HG02885 (cell line): ENCODE results near the gene MYH9.

Source experiments
- ATAC-seq: cut with Tn5 transposase; IDR thresholded peaks from one replicate; pipeline ENCODE4 v1.9.1; 2021; ENCODE audit warnings: mild to moderate bottlenecking; ENCODE audit not compliant: unreplicated experiment, poor library complexity

The MYH9 gene

DNA sequence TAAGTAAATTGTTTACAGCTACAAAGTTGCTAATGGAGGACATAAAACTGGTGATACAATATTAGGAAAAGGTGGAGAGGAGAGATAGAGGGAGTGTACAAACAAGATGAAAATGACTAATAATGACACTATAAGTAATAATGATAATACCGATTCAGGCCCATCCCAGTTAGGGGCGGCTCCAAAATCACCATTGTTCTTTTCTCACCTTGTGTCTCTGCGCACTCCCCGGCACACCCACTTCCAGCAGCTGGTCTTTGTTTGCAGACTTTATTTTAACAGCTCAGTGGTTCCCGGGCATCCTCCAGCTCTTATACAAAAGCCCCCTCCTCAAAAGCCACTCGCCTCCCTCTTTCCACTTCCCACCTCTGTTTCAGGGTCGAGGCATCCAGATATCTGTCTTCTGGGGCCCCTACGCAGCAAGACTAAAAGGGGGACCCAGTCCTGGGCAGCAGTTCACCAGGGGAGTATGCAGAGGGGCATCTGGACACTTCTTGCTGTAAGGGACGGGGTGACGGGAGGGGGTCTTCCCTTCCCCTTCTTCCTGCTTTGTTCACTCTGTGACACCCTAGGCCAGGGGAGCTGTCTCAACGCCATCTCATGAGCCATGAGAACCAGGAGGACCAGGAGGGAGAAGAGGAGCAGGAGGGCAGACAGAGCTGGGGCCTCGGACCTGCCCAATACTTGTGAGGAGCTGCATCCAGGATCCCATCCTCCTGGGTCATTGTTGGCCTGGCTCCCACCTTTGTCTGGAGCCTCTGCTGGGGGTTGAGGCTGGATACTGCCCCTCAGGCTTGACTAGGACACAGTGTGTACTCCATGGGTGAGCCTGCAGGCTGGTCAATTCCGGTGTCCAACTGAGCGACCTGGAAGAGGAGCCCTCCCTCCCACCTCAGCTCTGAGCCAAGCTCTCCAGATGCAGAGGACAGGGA is 151.1 kb downstream of the MYH9 start:
- ATAC-seq = no peak

DNA sequence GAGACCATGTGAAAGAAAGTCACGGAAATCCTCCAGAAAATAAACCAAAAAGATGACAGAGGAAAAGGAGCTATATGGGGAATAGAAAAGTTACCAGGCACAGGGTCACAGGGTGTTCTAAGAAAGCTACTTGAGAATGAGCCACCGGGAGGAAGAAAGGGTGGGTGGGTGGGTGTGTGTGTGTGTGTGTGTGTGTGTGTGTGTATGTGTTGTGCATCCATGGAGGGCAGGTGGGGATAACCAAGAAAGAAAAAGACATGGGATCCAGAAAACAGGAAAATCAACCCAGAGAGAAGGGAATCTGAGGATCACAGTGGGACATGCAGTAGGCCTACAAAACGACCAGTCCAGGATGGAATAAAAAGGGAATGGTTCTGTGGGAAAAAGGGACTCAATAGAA is 152.2 kb downstream of the MYH9 start:
- no peak for ATAC-seq

DNA sequence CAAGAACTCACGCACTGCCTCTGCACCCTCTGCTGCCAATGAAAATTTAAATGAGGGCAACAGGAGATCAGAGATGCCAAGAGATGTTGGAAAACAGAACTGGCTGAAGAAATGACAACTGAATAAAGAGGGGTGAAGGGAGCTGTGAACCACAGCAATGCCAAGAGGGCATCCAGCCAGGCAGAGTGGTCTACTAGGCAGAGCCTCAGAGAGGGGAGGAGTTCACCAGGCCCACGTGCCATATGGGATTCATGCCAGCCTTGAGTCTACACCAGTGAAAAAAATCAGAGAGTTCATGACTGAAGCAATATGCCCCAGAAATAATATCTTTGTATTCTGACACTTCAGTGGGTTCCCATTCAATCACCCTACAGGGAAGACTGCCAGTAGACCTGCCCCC is 152.8 kb downstream of the MYH9 start:
- no peak for ATAC-seq

DNA sequence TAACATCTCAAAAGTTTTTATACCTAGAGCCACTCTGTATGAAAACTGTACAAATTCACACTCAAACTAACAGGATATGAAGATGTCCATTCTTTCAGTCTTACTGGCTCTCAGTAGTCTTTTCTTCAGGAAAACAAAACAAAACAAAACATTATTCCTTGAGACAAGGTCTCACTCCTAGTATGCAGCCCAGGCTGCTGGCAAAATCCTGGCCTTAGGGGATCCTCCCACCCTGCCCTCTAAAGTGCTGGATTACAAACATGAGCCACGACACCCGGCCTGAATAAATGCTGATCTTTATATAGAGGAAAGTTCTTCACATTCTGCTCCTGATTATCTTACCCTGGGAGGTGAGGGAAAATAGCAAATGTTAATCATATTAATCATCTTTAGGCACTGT is 153.6 kb downstream of the MYH9 start:
- no peak for ATAC-seq

DNA sequence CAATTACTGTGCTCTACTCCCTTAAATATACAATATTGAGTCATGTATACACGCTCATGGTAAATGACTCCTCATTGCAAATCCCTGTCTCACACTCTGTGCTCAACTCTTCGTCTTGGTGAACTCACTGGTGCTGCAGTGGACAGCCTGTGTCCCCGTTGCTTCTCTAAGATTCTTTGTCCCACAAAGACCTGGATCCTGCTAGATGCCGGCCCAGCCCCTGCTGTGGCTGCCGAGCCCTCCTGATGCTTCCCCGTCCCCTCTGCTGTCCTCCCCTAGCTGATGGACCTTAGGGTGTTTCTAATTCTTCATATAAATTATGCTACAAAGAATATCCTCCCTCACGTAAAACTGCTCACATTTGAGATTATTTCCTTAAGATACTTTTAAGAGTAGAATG is 154.0 kb downstream of the MYH9 start:
- no peak for ATAC-seq

DNA sequence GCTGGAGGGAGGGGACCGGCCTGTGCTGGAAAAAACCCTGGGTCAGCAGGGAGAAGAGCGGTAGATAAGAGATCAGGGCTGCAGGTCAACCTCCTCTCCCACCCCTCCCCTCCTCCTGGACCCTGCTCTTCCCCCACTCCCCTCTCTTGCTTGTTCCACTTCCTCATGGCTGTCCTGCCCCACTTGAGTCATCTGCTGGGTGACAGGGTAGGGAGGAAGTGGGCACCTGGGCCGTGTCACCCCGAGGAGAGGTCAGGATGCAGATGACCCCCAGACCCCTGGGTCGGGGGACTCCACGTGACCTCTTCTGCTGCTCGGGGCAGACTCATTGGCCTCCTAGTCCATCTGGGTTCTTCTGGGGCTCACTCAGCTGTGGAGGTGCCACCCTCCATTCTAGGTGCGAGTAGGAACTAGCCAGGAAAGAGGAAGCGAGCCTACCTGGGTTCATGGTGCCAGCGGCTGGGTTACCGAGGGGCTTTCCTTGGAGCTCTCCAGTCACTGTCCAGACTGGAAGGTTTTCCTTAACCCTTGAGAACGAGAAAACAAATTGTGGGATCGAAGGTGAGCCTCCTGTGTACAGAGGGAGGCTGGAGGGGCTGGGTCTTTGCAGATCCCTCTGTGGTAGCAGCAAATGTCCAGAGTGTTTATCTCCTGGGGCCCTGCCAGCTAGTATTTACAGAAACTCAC is 154.9 kb downstream of the MYH9 start:
- no peak for ATAC-seq
